ENCODE data around the gene TCF25.

TCF25 gene

GRCh38 chr16:89844739-89845339, 28.6 kb upstream of the TCF25 start:
- DNase-seq (ENCODE audit: low read depth in 2 of 2): no peak

- DNase-seq (ENCODE audit: low read depth in 2 of 2): no peak
These were observed 28.0 kb upstream of the TCF25 start for GRCh38 chr16:89845417-89845816.

- no peak for DNase-seq (ENCODE audit: low read depth in 2 of 2)
These were observed 26.1 kb upstream of the TCF25 start for GRCh38 chr16:89847051-89847939.

- no peak for DNase-seq (ENCODE audit: low read depth in 2 of 2)
These were observed 25.5 kb upstream of the TCF25 start for GRCh38 chr16:89847940-89848297.

GRCh38 chr16:89848974-89849373, 24.4 kb upstream of the TCF25 start:
- no peak for DNase-seq (ENCODE audit: low read depth in 2 of 2)

GRCh38 chr16:89853306-89853993, 19.9 kb upstream of the TCF25 start:
- DNase-seq (ENCODE audit: low read depth in 2 of 2): no peak

- DNase-seq (ENCODE audit: low read depth in 2 of 2): no peak
These were observed 18.0 kb upstream of the TCF25 start for GRCh38 chr16:89855301-89855945.

- DNase-seq (ENCODE audit: low read depth in 2 of 2): no peak
These were observed 17.4 kb upstream of the TCF25 start for GRCh38 chr16:89855986-89856385.

- no peak for DNase-seq (ENCODE audit: low read depth in 2 of 2)
These were observed 14.3 kb upstream of the TCF25 start for GRCh38 chr16:89858973-89859614.

GRCh38 chr16:89859615-89860007, 13.8 kb upstream of the TCF25 start:
- no peak for DNase-seq (ENCODE audit: low read depth in 2 of 2)

- DNase-seq (ENCODE audit: low read depth in 2 of 2): peak; percentile 49 to 70
These were observed 12.6 kb upstream of the TCF25 start for GRCh38 chr16:89860747-89861304.

- no peak for DNase-seq (ENCODE audit: low read depth in 2 of 2)
These were observed 11.7 kb upstream of the TCF25 start for GRCh38 chr16:89861648-89862047.

GRCh38 chr16:89862732-89863131, 10.7 kb upstream of the TCF25 start:
- DNase-seq (ENCODE audit: low read depth in 2 of 2): no peak

- DNase-seq (ENCODE audit: low read depth in 2 of 2): no peak
These were observed 9.5 kb upstream of the TCF25 start for GRCh38 chr16:89863741-89864526.

GRCh38 chr16:89864527-89864820, 8.9 kb upstream of the TCF25 start:
- no peak for DNase-seq (ENCODE audit: low read depth in 2 of 2)

- DNase-seq (ENCODE audit: low read depth in 2 of 2): no peak
These were observed 5.5 kb upstream of the TCF25 start for GRCh38 chr16:89867918-89868317.

- DNase-seq (ENCODE audit: low read depth in 2 of 2): no peak
These were observed 3.5 kb upstream of the TCF25 start for GRCh38 chr16:89869911-89870310.

GRCh38 chr16:89870440-89870839, 3.0 kb upstream of the TCF25 start:
- DNase-seq (ENCODE audit: low read depth in 2 of 2): no peak

- no peak for DNase-seq (ENCODE audit: low read depth in 2 of 2)
These were observed 1.5 kb upstream of the TCF25 start for GRCh38 chr16:89871895-89872294.

GRCh38 chr16:89873972-89874689, 739 bp downstream of the TCF25 start:
- DNase-seq (ENCODE audit: low read depth in 2 of 2): peak; percentile 94 to 96
